Panc1 (cell line): Measurements from ENCODE around the gene STARD4. TPM values are rescaled to one million over a fixed set of nuclear protein-coding genes. Genes with fewer than 3 reads are reported as not detected.

ENCODE experiments used
- ATAC-seq: fragments of 200-7000 bp; cut with Tn5 transposase; 2 replicates; pipeline ENCODE4 v1.9.1; 2020; ENCODE audit warnings: mild to moderate bottlenecking, moderate library complexity
- BruUV-seq: library from RNA; stranded (reverse); fragments of 400-500 nt; replicated peaks from 2 replicates; lab custom pipeline; 2021; lab: Mats Ljungman, UMichigan
- CTCF ChIA-PET: fragments of 300-600 bp; sonication (Branson Sonifier 250); formaldehyde crosslinking; loops from one replicate; lab custom pipeline; 2022; ENCODE audit warnings: antibody characterized with exemption; lab: Charles Lee
- POLR2A ChIA-PET: fragments of 300-600 bp; sonication (Branson Sonifier 250); formaldehyde crosslinking; loops from one replicate; lab custom pipeline; 2022; ENCODE audit warnings: antibody characterized with exemption; lab: Charles Lee
- DNase-seq: peaks from one replicate; pipeline ENCODE4 v3.0.0-alpha.2; 2010; ENCODE audit warnings: low read depth, low spot score
- H3K27ac ChIP-seq: 2 replicates; pipeline ENCODE4 v1.5.1; 2011; ENCODE audit warnings: mild to moderate bottlenecking, low read length, inconsistent platforms
- H3K27me3 ChIP-seq: fragments of 200-500 bp; sonication (Bioruptor generic); 2 replicates; pipeline ENCODE4 v1.6.0; 2014; ENCODE audit warnings: low read length, inconsistent platforms; ENCODE audit not compliant: control insufficient read depth, insufficient read depth
- H3K36me3 ChIP-seq: fragments of 200-500 bp; sonication (Bioruptor generic); 2 replicates; pipeline ENCODE4 v1.5.1; 2014; ENCODE audit warnings: inconsistent platforms, mild to moderate bottlenecking, low read length, moderate library complexity; ENCODE audit not compliant: control insufficient read depth, insufficient read depth
- H3K4me1 ChIP-seq: 2 replicates; pipeline ENCODE4 v1.5.1; 2011; ENCODE audit warnings: inconsistent platforms, mild to moderate bottlenecking, low read length, moderate library complexity; ENCODE audit not compliant: control insufficient read depth, insufficient read depth
- H3K4me3 ChIP-seq, 2 experiments: 2 replicates each; pipeline ENCODE4 v1.5.1; 2011 to 2012; ENCODE audit warnings: low read depth in 2 of 2, low read length in 2 of 2, mild to moderate bottlenecking in 2 of 2, inconsistent platforms in 1 of 2, moderate library complexity in 1 of 2
- H3K9me3 ChIP-seq: fragments of 200-500 bp; sonication (Bioruptor generic); 2 replicates; pipeline ENCODE4 v1.5.1; 2014; ENCODE audit warnings: low read depth, mild to moderate bottlenecking, inconsistent platforms, low read length, moderate library complexity; ENCODE audit not compliant: control insufficient read depth, insufficient read depth
- POLR2AphosphoS5 ChIP-seq: IDR thresholded peaks from 2 replicates; pipeline ENCODE4 v1.6.1; 2012; ENCODE audit warnings: mild to moderate bottlenecking, low read depth, low read length, moderate library complexity
- SIN3A ChIP-seq: IDR thresholded peaks from 2 replicates; pipeline ENCODE4 v1.6.1; 2012; ENCODE audit warnings: low read depth, mild to moderate bottlenecking, low read length, moderate library complexity, borderline replicate concordance; ENCODE audit not compliant: insufficient read depth
- TCF7L2 ChIP-seq: IDR thresholded peaks from 2 replicates; pipeline ENCODE4 v1.6.1; 2011; ENCODE audit warnings: mild to moderate bottlenecking, low read depth, low read length, inconsistent platforms
- in situ Hi-C: cut with HindIII; loops from 2 replicates; pipeline ENCODE4 v1.10.0; 2016; ENCODE audit warnings: low sequenced_read_pairs, low pct_unique_long_range_greater_than_20kb
- intact Hi-C: fragments of 100-400 bp; cut with micrococcal nuclease; formaldehyde crosslinking; loops from one replicate; pipeline ENCODE4 v1.10.0; 2022; ENCODE audit not compliant: unreplicated experiment
- total RNA-seq: library from RNA; stranded (reverse); gene quantifications from one replicate; pipeline ENCODE4 v1.2.1, GENCODE V29; 2021; ENCODE audit not compliant: unreplicated experiment
- TF ChIP-seq, protein P1 (sequence below): fragments of 450-650 bp; IDR thresholded peaks from 2 replicates; pipeline ENCODE4 v1.5.1; 2017; ENCODE audit warnings: mild to moderate bottlenecking
- TF ChIP-seq, protein P2 (sequence below), 2 experiments: IDR thresholded peaks; 2 replicates each; pipeline ENCODE4 v1.6.1; 2011 to 2012; ENCODE audit warnings: low read depth in 2 of 2, control low read depth in 1 of 2, low read length in 1 of 2, mild to moderate bottlenecking in 1 of 2, moderate library complexity in 1 of 2; ENCODE audit not compliant: insufficient read depth in 1 of 2

The STARD4 gene
- total RNA-seq, 1 experiment from 2014 or later, result 26.0 TPM

GRCh38 chr5:111469903-111470302 lies 42.4 kb downstream of the STARD4 start:
- no peak for ATAC-seq
- no peaks in the 10 kb centered on the region for H3K36me3 ChIP-seq
- TF ChIP-seq POLR2AphosphoS5 (no peak), SIN3A (no peak), TCF7L2 (no peak)
- TF ChIP-seq, protein P1, sequence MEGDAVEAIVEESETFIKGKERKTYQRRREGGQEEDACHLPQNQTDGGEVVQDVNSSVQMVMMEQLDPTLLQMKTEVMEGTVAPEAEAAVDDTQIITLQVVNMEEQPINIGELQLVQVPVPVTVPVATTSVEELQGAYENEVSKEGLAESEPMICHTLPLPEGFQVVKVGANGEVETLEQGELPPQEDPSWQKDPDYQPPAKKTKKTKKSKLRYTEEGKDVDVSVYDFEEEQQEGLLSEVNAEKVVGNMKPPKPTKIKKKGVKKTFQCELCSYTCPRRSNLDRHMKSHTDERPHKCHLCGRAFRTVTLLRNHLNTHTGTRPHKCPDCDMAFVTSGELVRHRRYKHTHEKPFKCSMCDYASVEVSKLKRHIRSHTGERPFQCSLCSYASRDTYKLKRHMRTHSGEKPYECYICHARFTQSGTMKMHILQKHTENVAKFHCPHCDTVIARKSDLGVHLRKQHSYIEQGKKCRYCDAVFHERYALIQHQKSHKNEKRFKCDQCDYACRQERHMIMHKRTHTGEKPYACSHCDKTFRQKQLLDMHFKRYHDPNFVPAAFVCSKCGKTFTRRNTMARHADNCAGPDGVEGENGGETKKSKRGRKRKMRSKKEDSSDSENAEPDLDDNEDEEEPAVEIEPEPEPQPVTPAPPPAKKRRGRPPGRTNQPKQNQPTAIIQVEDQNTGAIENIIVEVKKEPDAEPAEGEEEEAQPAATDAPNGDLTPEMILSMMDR, result no peak; the same call in 1 of the 2 replicates
- TF ChIP-seq, protein P2, sequence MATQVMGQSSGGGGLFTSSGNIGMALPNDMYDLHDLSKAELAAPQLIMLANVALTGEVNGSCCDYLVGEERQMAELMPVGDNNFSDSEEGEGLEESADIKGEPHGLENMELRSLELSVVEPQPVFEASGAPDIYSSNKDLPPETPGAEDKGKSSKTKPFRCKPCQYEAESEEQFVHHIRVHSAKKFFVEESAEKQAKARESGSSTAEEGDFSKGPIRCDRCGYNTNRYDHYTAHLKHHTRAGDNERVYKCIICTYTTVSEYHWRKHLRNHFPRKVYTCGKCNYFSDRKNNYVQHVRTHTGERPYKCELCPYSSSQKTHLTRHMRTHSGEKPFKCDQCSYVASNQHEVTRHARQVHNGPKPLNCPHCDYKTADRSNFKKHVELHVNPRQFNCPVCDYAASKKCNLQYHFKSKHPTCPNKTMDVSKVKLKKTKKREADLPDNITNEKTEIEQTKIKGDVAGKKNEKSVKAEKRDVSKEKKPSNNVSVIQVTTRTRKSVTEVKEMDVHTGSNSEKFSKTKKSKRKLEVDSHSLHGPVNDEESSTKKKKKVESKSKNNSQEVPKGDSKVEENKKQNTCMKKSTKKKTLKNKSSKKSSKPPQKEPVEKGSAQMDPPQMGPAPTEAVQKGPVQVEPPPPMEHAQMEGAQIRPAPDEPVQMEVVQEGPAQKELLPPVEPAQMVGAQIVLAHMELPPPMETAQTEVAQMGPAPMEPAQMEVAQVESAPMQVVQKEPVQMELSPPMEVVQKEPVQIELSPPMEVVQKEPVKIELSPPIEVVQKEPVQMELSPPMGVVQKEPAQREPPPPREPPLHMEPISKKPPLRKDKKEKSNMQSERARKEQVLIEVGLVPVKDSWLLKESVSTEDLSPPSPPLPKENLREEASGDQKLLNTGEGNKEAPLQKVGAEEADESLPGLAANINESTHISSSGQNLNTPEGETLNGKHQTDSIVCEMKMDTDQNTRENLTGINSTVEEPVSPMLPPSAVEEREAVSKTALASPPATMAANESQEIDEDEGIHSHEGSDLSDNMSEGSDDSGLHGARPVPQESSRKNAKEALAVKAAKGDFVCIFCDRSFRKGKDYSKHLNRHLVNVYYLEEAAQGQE (IDR thresholded peaks at IDR 0.05; ENCODE audit: insufficient read depth in 1 of 2, low read depth in 2 of 2, low read length in 1 of 2), result no peak
- no TSS peak for BruUV-seq
- no peaks in the 10 kb centered on the region for H3K9me3 ChIP-seq
- H3K4me1 ChIP-seq, result no peaks in the 10 kb centered on the region
- H3K27me3 ChIP-seq, result no peaks in the 10 kb centered on the region
- intact Hi-C loops, result loop anchor here (10.0 kb wide), 1 partner anchor 315 kb away; no protein-coding TSS in a partner anchor
- no peak for DNase-seq
- POLR2A ChIA-PET, result no interaction called here
- H3K27ac ChIP-seq, result no peak overlapping the region
- CTCF ChIA-PET, result no interaction called here
- in situ Hi-C loops, result no loop called here
- no peak overlapping the region for H3K4me3 ChIP-seq

- H3K27me3 ChIP-seq, result no peaks in the 10 kb centered on the region
- intact Hi-C loops, result no loop called here
- ChIA-PET CTCF (no interaction called here), POLR2A (no interaction called here)
- TF ChIP-seq SIN3A (no peak), POLR2AphosphoS5 (no peak), TCF7L2 (no peak)
- TF ChIP-seq, protein P1, result no peak
- TF ChIP-seq, protein P2 (IDR thresholded peaks at IDR 0.05; ENCODE audit: insufficient read depth in 1 of 2, low read depth in 2 of 2, low read length in 1 of 2), result no peak
- ATAC-seq (no peak), DNase-seq (no peak)
- in situ Hi-C loops, result no loop called here
- no peaks in the 10 kb centered on the region for H3K4me1 ChIP-seq
- H3K36me3 ChIP-seq, result no peaks in the 10 kb centered on the region
- no peak overlapping the region for H3K27ac ChIP-seq
- BruUV-seq, result no TSS peak
- no peaks in the 10 kb centered on the region for H3K9me3 ChIP-seq
- H3K4me3 ChIP-seq, result no peak overlapping the region
Observed at GRCh38 chr5:111469293-111469896, 42.9 kb downstream of the STARD4 start.
